HepG2 (cell line): ENCODE results near the gene GJA9. TPM values are rescaled to one million over a fixed set of nuclear protein-coding genes. Genes with fewer than 3 reads are reported as not detected.

Experiments
- AHDC1 ChIP-seq: sonication (generic); formaldehyde crosslinking; IDR thresholded peaks from 2 replicates; pipeline ENCODE4 v1.5.1; 2020; ENCODE audit warnings: mild to moderate bottlenecking, missing genetic modification reagents, borderline replicate concordance
- HDAC2 ChIP-seq: sonication (generic); formaldehyde crosslinking; IDR thresholded peaks from 2 replicates; pipeline ENCODE4 v1.4.0; 2020; ENCODE audit warnings: missing genetic modification reagents
- HOXA3 ChIP-seq: sonication (generic); formaldehyde crosslinking; IDR thresholded peaks from 2 replicates; pipeline ENCODE4 v1.5.0; 2020; ENCODE audit warnings: missing genetic modification reagents
- KDM1A ChIP-seq: IDR thresholded peaks from 2 replicates; pipeline ENCODE4 v1.6.1; 2016; ENCODE audit warnings: missing compliant biosample characterization
- MAF1 ChIP-seq: sonication (generic); formaldehyde crosslinking; IDR thresholded peaks from 2 replicates; pipeline ENCODE4 v1.5.0; 2020; ENCODE audit warnings: missing genetic modification reagents, borderline replicate concordance
- MBD4 ChIP-seq: IDR thresholded peaks from 2 replicates; pipeline ENCODE4 v1.6.1; 2012; ENCODE audit warnings: low read length, inconsistent platforms, borderline replicate concordance
- TARDBP ChIP-seq: sonication (generic); formaldehyde crosslinking; IDR thresholded peaks from 2 replicates; pipeline ENCODE4 v1.8.0; 2022; ENCODE audit warnings: mild to moderate bottlenecking, missing genetic modification reagents
- ZBTB49 ChIP-seq: sonication (generic); formaldehyde crosslinking; IDR thresholded peaks from 2 replicates; pipeline ENCODE4 v1.4.0; 2020; ENCODE audit warnings: missing genetic modification reagents, borderline replicate concordance
- ZFP91 ChIP-seq: sonication (generic); formaldehyde crosslinking; IDR thresholded peaks from 2 replicates; pipeline ENCODE4 v1.9.0; 2022; ENCODE audit warnings: missing genetic modification reagents, mild to moderate bottlenecking, borderline replicate concordance
- ZNF496 ChIP-seq: sonication (generic); formaldehyde crosslinking; IDR thresholded peaks from 2 replicates; pipeline ENCODE4 v1.8.1; 2023; ENCODE audit warnings: mild to moderate bottlenecking, moderate library complexity, missing genetic modification reagents; ENCODE audit not compliant: insufficient replicate concordance
- ZNF770 ChIP-seq: sonication (generic); formaldehyde crosslinking; IDR thresholded peaks from 2 replicates; pipeline ENCODE4 v1.5.0; 2020; ENCODE audit warnings: mild to moderate bottlenecking, missing genetic modification reagents
- ZNF782 ChIP-seq: sonication (generic); formaldehyde crosslinking; IDR thresholded peaks from 2 replicates; pipeline ENCODE4 v1.4.0; 2020; ENCODE audit warnings: missing genetic modification reagents, mild to moderate bottlenecking, borderline replicate concordance
- ZNF850 ChIP-seq: sonication (generic); formaldehyde crosslinking; conservative IDR thresholded peaks from 2 replicates; pipeline ENCODE4 v1.9.0; 2021; ENCODE audit warnings: mild to moderate bottlenecking, missing genetic modification reagents
- polyA plus RNA-seq, 8 experiments: library from polyadenylated mRNA; depleted of rRNA in 3 of 8; stranded (reverse) in 7 of 8; unstranded in 1 of 8; fragments of >200 nt; fragmentation: Illumina TruSeq in 4 of 8; extraction: Trizol in 4 of 8; gene quantifications; 2 replicates each; pipeline versions ENCODE4 v1.2.1 to v1.2.3, GENCODE V29; 2011 to 2016; ENCODE audit warnings: low read depth in 4 of 8, missing spikeins in 1 of 8, mixed read lengths in 1 of 8; ENCODE audit not compliant: insufficient read depth in 1 of 8
- total RNA-seq, 5 experiments: library from RNA; depleted of rRNA; stranded (reverse); fragments of >200 nt; fragmentation: Illumina TruSeq; extraction: Trizol; gene quantifications; 2 replicates each; pipeline ENCODE4 v1.2.3, GENCODE V29; 2016; ENCODE audit warnings: low read depth in 1 of 5

Gene GJA9
- total and polyA plus RNA-seq, 2 of the 13 experiments (the other 11 are each of a cell fraction or from before 2014, with no cell fraction given) = 0.08 to 0.13 TPM

DNA sequence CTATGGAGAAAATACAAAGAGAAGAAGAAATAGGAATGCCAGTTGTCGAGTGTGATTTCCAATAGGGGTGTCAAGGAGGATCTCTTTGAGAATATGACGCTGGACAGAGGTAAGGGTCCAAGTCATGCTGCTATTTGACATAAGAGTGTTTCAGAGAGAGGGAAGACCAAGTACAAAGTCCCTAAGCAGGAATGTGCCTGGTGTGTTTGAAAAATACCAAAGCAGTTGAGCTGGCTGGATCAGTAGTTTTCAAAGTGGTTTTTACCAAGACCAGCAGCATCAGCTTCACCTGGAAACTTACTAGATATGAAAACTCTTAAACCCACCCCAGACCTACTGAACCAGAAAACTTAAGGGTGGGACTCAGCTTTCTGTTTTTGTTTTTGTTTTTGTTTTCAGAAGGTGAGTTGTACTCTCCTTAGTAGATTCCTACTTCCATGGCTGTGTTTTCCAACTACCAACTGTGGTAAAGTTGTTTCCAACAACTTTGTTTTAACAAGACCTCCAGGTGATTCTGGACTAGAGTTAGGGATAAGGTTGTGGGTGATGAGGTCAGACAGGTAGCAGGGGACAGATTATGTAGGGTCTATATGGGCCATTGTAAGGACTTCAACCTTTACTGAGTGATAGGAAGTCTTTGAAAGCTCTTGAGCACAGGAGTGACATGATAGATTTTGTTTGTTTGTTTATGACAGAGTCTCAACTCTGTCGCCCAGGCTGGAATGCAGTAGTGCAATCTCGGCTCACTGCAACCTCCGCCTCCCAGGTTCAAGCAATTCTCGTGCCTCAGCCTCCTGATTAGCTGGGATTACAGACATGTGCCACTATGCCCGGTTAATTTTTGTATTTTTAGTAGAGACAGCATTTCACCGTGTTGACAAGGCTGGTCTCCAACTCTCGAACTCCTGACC, 7.3 kb upstream of the GJA9 start (continued):
- TF ChIP-seq HOXA3 (CRISPR knock-in tag) (peak; percentile 37; the same call in 1 of the 2 replicates), MAF1 (CRISPR knock-in tag) (no peak), ZNF496 (CRISPR knock-in tag) (no peak), ZNF850 (CRISPR knock-in tag) (no peak), KDM1A (CRISPR knock-in tag) (0 out of 2 replicates have a peak, but pooled peaks have one; percentile 67), ZNF782 (CRISPR knock-in tag) (no peak), HDAC2 (CRISPR knock-in tag) (peak; percentile 53; the same call in 1 of the 2 replicates), ZBTB49 (CRISPR knock-in tag) (no peak), AHDC1 (CRISPR knock-in tag) (peak; percentile 31; the same call in 1 of the 2 replicates), TARDBP (0 out of 2 replicates have a peak, but pooled peaks have one; percentile 44), MBD4 (no peak), ZFP91 (CRISPR knock-in tag) (no peak), ZNF770 (CRISPR knock-in tag) (peak; percentile 95)
